D341Med (cell line): ENCODE results near the gene DLK1.

ENCODE experiments used
- DNase-seq: peaks from one replicate; pipeline ENCODE4 v3.0.0; 2012; ENCODE audit warnings: low spot score

DLK1 gene

GRCh38 chr14:100777818-100778525 lies 51.3 kb downstream of the DLK1 start:
- no peak for DNase-seq

- no peak for DNase-seq
Observed at GRCh38 chr14:100778526-100778882, 51.8 kb downstream of the DLK1 start.

- peak; percentile 25 for DNase-seq
Observed at GRCh38 chr14:100778951-100779690, 52.4 kb downstream of the DLK1 start.

- DNase-seq, result peak; percentile 26
Observed at GRCh38 chr14:100779691-100780080, 53.0 kb downstream of the DLK1 start.

- DNase-seq, result no peak
Observed at GRCh38 chr14:100780246-100780645, 53.6 kb downstream of the DLK1 start.

- DNase-seq, result peak; percentile 21
Observed at GRCh38 chr14:100780646-100781355, 54.1 kb downstream of the DLK1 start.

- DNase-seq, result no peak
Observed at GRCh38 chr14:100781952-100782351, 55.3 kb downstream of the DLK1 start.

GRCh38 chr14:100782516-100783320 lies 56.0 kb downstream of the DLK1 start:
- peak; percentile 21 for DNase-seq

GRCh38 chr14:100783630-100784370 lies 57.1 kb downstream of the DLK1 start:
- peak; percentile 29 for DNase-seq

- no peak for DNase-seq
Observed at GRCh38 chr14:100784523-100785337, 58.0 kb downstream of the DLK1 start.

GRCh38 chr14:100785338-100785615 lies 58.6 kb downstream of the DLK1 start:
- no peak for DNase-seq

- DNase-seq, result no peak
Observed at GRCh38 chr14:100785626-100786025, 58.9 kb downstream of the DLK1 start.

- DNase-seq, result no peak
Observed at GRCh38 chr14:100786131-100786530, 59.4 kb downstream of the DLK1 start.

- no peak for DNase-seq
Observed at GRCh38 chr14:100786576-100787219, 60.0 kb downstream of the DLK1 start.

GRCh38 chr14:100787659-100788058 lies 61.0 kb downstream of the DLK1 start:
- no peak for DNase-seq
